OCI-LY3 (cell line): ENCODE data around the gene POU2F1.

Source experiments
- EZH2phosphoT487 ChIP-seq: fragments of 200-600 bp; shearing (Covaris generic); IDR thresholded peaks from 2 replicates; pipeline ENCODE4 v1.6.1; 2018; ENCODE audit warnings: antibody characterized with exemption, mixed run types, low read depth
- TF ChIP-seq, protein P1 (sequence below): fragments of 200-600, 300-600 bp; sonication (generic); IDR thresholded peaks from 2 replicates; pipeline ENCODE4 v1.5.1; 2014; ENCODE audit warnings: antibody characterized with exemption, low read length, low read depth

DNA sequence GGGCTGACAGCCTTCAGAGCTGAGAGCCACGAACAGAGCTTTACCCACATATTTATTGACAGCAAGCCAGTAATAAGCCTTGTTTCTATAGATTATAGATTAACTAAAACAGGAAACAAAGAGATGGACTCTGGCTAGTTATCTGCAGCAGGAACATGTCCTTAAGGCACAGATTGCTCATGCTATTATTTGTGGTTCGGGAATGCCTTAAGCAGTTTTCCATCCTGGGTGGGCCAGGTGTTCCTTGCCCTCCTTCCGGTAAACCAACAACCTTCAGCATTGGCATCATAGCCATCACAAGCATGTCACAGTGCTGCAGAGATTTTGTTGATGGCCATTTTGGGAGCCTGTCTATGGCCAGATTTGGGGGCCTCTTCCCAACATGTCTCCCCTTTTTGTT lies 96.8 kb downstream of the POU2F1 start:
- TF ChIP-seq, protein P1, sequence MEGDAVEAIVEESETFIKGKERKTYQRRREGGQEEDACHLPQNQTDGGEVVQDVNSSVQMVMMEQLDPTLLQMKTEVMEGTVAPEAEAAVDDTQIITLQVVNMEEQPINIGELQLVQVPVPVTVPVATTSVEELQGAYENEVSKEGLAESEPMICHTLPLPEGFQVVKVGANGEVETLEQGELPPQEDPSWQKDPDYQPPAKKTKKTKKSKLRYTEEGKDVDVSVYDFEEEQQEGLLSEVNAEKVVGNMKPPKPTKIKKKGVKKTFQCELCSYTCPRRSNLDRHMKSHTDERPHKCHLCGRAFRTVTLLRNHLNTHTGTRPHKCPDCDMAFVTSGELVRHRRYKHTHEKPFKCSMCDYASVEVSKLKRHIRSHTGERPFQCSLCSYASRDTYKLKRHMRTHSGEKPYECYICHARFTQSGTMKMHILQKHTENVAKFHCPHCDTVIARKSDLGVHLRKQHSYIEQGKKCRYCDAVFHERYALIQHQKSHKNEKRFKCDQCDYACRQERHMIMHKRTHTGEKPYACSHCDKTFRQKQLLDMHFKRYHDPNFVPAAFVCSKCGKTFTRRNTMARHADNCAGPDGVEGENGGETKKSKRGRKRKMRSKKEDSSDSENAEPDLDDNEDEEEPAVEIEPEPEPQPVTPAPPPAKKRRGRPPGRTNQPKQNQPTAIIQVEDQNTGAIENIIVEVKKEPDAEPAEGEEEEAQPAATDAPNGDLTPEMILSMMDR: no peak
- TF ChIP-seq EZH2phosphoT487: no peak
